HG03095 (cell line): ENCODE measurements around the gene SDK1.

Experiments
- ATAC-seq: cut with Tn5 transposase; IDR thresholded peaks from one replicate; pipeline ENCODE4 v1.9.1; 2021; ENCODE audit warnings: moderate library complexity; ENCODE audit not compliant: unreplicated experiment

The SDK1 gene

GRCh38 chr7:4110438-4110837 is 809.4 kb downstream of the SDK1 start:
- no peak for ATAC-seq

- ATAC-seq: no peak
Measured at GRCh38 chr7:4111166-4111565, 810.1 kb downstream of the SDK1 start.

- no peak for ATAC-seq
Measured at GRCh38 chr7:4113271-4113670, 812.2 kb downstream of the SDK1 start.

- no peak for ATAC-seq
Measured at GRCh38 chr7:4113976-4114375, 812.9 kb downstream of the SDK1 start.

- no peak for ATAC-seq
Measured at GRCh38 chr7:4115442-4115841, 814.4 kb downstream of the SDK1 start.

- ATAC-seq: no peak
Measured at GRCh38 chr7:4115941-4116610, 815.0 kb downstream of the SDK1 start.

- no peak for ATAC-seq
Measured at GRCh38 chr7:4119848-4120247, 818.8 kb downstream of the SDK1 start.

GRCh38 chr7:4123346-4123745 is 822.3 kb downstream of the SDK1 start:
- ATAC-seq: no peak

GRCh38 chr7:4123823-4124222 is 822.8 kb downstream of the SDK1 start:
- ATAC-seq: no peak

GRCh38 chr7:4124556-4125477 is 823.8 kb downstream of the SDK1 start:
- no peak for ATAC-seq

GRCh38 chr7:4127909-4128560 is 827.0 kb downstream of the SDK1 start:
- no peak for ATAC-seq

- no peak for ATAC-seq
Measured at GRCh38 chr7:4129481-4130122, 828.5 kb downstream of the SDK1 start.

GRCh38 chr7:4131063-4131462 is 830.0 kb downstream of the SDK1 start:
- ATAC-seq: no peak

- no peak for ATAC-seq
Measured at GRCh38 chr7:4132221-4132620, 831.2 kb downstream of the SDK1 start.

- no peak for ATAC-seq
Measured at GRCh38 chr7:4133491-4134044, 832.5 kb downstream of the SDK1 start.

GRCh38 chr7:4134204-4134603 is 833.2 kb downstream of the SDK1 start:
- ATAC-seq: no peak

GRCh38 chr7:4134631-4135030 is 833.6 kb downstream of the SDK1 start:
- no peak for ATAC-seq

GRCh38 chr7:4135301-4135700 is 834.2 kb downstream of the SDK1 start:
- ATAC-seq: no peak

- ATAC-seq: no peak
Measured at GRCh38 chr7:4136036-4136435, 835.0 kb downstream of the SDK1 start.

- no peak for ATAC-seq
Measured at GRCh38 chr7:4136501-4137110, 835.6 kb downstream of the SDK1 start.

- ATAC-seq: no peak
Measured at GRCh38 chr7:4137552-4137951, 836.5 kb downstream of the SDK1 start.
